HG02840 (cell line): ENCODE results near the gene CHST11.

Source experiments
- ATAC-seq: cut with Tn5 transposase; IDR thresholded peaks from one replicate; pipeline ENCODE4 v1.9.1; 2021; ENCODE audit warnings: mild to moderate bottlenecking, moderate library complexity, moderate number of reproducible peaks; ENCODE audit not compliant: unreplicated experiment, low FRiP score

The CHST11 gene

GRCh38 chr12:104701756-104702155 is 245.0 kb downstream of the CHST11 start:
- no peak for ATAC-seq

- ATAC-seq: no peak
These were observed 245.9 kb downstream of the CHST11 start for GRCh38 chr12:104702565-104703139.

GRCh38 chr12:104703372-104703771 is 246.6 kb downstream of the CHST11 start:
- ATAC-seq: no peak

- no peak for ATAC-seq
These were observed 247.6 kb downstream of the CHST11 start for GRCh38 chr12:104704224-104704779.

GRCh38 chr12:104707194-104707593 is 250.4 kb downstream of the CHST11 start:
- no peak for ATAC-seq

- ATAC-seq: no peak
These were observed 251.2 kb downstream of the CHST11 start for GRCh38 chr12:104707794-104708558.

- no peak for ATAC-seq
These were observed 252.1 kb downstream of the CHST11 start for GRCh38 chr12:104708891-104709290.

GRCh38 chr12:104709692-104710435 is 253.1 kb downstream of the CHST11 start:
- no peak for ATAC-seq

- no peak for ATAC-seq
These were observed 254.4 kb downstream of the CHST11 start for GRCh38 chr12:104710940-104711689.

GRCh38 chr12:104712477-104712876 is 255.7 kb downstream of the CHST11 start:
- ATAC-seq: no peak

GRCh38 chr12:104712968-104713367 is 256.2 kb downstream of the CHST11 start:
- ATAC-seq: no peak

GRCh38 chr12:104713444-104713843 is 256.7 kb downstream of the CHST11 start:
- ATAC-seq: no peak

GRCh38 chr12:104714369-104714768 is 257.6 kb downstream of the CHST11 start:
- ATAC-seq: no peak

- ATAC-seq: no peak
These were observed 259.4 kb downstream of the CHST11 start for GRCh38 chr12:104716172-104716571.

GRCh38 chr12:104718304-104718929 is 261.7 kb downstream of the CHST11 start:
- no peak for ATAC-seq

GRCh38 chr12:104719700-104720338 is 263.1 kb downstream of the CHST11 start:
- ATAC-seq: no peak

GRCh38 chr12:104720339-104721038 is 263.7 kb downstream of the CHST11 start:
- ATAC-seq: no peak

- no peak for ATAC-seq
These were observed 264.3 kb downstream of the CHST11 start for GRCh38 chr12:104721039-104721405.

GRCh38 chr12:104721936-104722335 is 265.2 kb downstream of the CHST11 start:
- ATAC-seq: no peak
